HCT116 (cell line): ENCODE results near the gene ALDH1L1. TPM values are rescaled to one million over a fixed set of nuclear protein-coding genes. Genes with fewer than 3 reads are reported as not detected.

ENCODE experiments used
- ATAC-seq: fragments of 200-7000 bp; cut with Tn5 transposase; 2 replicates; pipeline ENCODE4 v1.9.1; 2020; ENCODE audit warnings: mild to moderate bottlenecking, moderate library complexity
- BruUV-seq: library from RNA; stranded (reverse); fragments of 400-500 nt; replicated peaks from 2 replicates; lab custom pipeline; 2021; lab: Mats Ljungman, UMichigan
- CTCF ChIA-PET: fragments of 300-600 bp; sonication (Branson Sonifier 250); formaldehyde crosslinking; loops from one replicate; lab custom pipeline; 2021; ENCODE audit warnings: antibody characterized with exemption; lab: Charles Lee
- POLR2A ChIA-PET: fragments of 300-600, 350-600 bp; sonication (Branson Sonifier 250); formaldehyde crosslinking; loops from one replicate; lab custom pipeline; 2021; ENCODE audit warnings: antibody characterized with exemption; lab: Charles Lee
- RAD21 ChIA-PET, 2 experiments: fragments of 300-600 bp; sonication (Branson Sonifier 250); formaldehyde crosslinking; loops; one replicate each; lab custom pipeline; 2023; ENCODE audit warnings: low total read pairs in 2 of 2; ENCODE audit not compliant: uncharacterized antibody in 2 of 2, unreplicated experiment in 2 of 2, low non-redundant PET in 1 of 2; lab: Charles Lee
- DNase-seq: peaks from one replicate; pipeline ENCODE4 v3.0.0-alpha.2; 2010; ENCODE audit warnings: low read depth, low spot score
- H2AFZ ChIP-seq: fragments of 200-600 bp; shearing (Covaris generic), sonication (generic); 2 replicates; pipeline ENCODE4 v1.6.1; 2017; ENCODE audit warnings: low read depth, mixed run types, mixed read lengths, antibody characterized with exemption, low read length; ENCODE audit not compliant: poor library complexity, severe bottlenecking
- H3K27ac ChIP-seq: 2 replicates; pipeline ENCODE4 v1.5.1; 2012; ENCODE audit warnings: low read depth, low read length
- H3K27me3 ChIP-seq: fragments of 200-600 bp; sonication (generic); 2 replicates; pipeline ENCODE4 v1.6.1; 2016; ENCODE audit warnings: mixed run types, low read length, mixed read lengths; ENCODE audit not compliant: insufficient read depth
- H3K36me3 ChIP-seq, 2 experiments: fragments of 200-500 bp in 1 of 2; fragments of 200-600 bp in 1 of 2; sonication (Bioruptor generic) in 1 of 2; sonication (generic) in 1 of 2; 2 replicates each; pipeline versions ENCODE4 v1.5.1 to v1.6.1; 2014 to 2016; ENCODE audit warnings: low read length in 2 of 2, inconsistent platforms in 1 of 2, mixed read lengths in 1 of 2, mixed run types in 1 of 2; ENCODE audit not compliant: insufficient read depth in 2 of 2, control insufficient read depth in 1 of 2
- H3K4me1 ChIP-seq, 2 experiments: fragments of 200-600 bp in 1 of 2; sonication (generic) in 1 of 2; 2 replicates each; pipeline versions ENCODE4 v1.5.1 to v1.6.1; 2012 to 2017; ENCODE audit warnings: low read length in 2 of 2, inconsistent platforms in 1 of 2, mild to moderate bottlenecking in 1 of 2, mixed read lengths in 1 of 2, mixed run types in 1 of 2, moderate library complexity in 1 of 2; ENCODE audit not compliant: insufficient read depth in 2 of 2, control insufficient read depth in 1 of 2
- H3K4me2 ChIP-seq: fragments of 200-600 bp; sonication (generic); 2 replicates; pipeline ENCODE4 v1.6.1; 2017; ENCODE audit warnings: mixed run types, low read length, mixed read lengths
- H3K4me3 ChIP-seq, 2 experiments: fragments of 200-600 bp in 1 of 2; sonication (generic) in 1 of 2; replicated peaks in 1 of 2; 2 replicates each; pipeline ENCODE4 v1.5.1; 2011 to 2016; ENCODE audit warnings: low read length in 2 of 2, control low read depth in 1 of 2, low read depth in 1 of 2, mild to moderate bottlenecking in 1 of 2, mixed read lengths in 1 of 2, mixed run types in 1 of 2
- H3K79me2 ChIP-seq: fragments of 200-600 bp; sonication (generic); 2 replicates; pipeline ENCODE4 v1.6.1; 2017; ENCODE audit warnings: mild to moderate bottlenecking, mixed run types, low read length, moderate library complexity, mixed read lengths; ENCODE audit not compliant: insufficient read depth
- H3K9ac ChIP-seq: fragments of 200-600 bp; sonication (generic); 2 replicates; pipeline ENCODE4 v1.6.1; 2016; ENCODE audit warnings: low read length, mixed read lengths
- H3K9me2 ChIP-seq: fragments of 200-600 bp; sonication (generic), shearing (Covaris generic); 2 replicates; pipeline ENCODE4 v1.6.1; 2017; ENCODE audit warnings: mixed run types, mild to moderate bottlenecking, moderate library complexity; ENCODE audit not compliant: insufficient read depth
- H3K9me3 ChIP-seq, 2 experiments: fragments of 200-500 bp in 1 of 2; fragments of 200-600 bp in 1 of 2; sonication (Bioruptor generic) in 1 of 2; sonication (generic) in 1 of 2; 2 replicates each; pipeline ENCODE4 v1.6.1; 2014 to 2017; ENCODE audit warnings: low read length in 2 of 2, mixed read lengths in 2 of 2, inconsistent platforms in 1 of 2, low read depth in 1 of 2, mild to moderate bottlenecking in 1 of 2, mixed run types in 1 of 2, moderate library complexity in 1 of 2; ENCODE audit not compliant: control insufficient read depth in 1 of 2, insufficient read depth in 1 of 2
- H4K20me1 ChIP-seq: fragments of 200-600 bp; sonication (generic), shearing (Covaris generic); 2 replicates; pipeline ENCODE4 v1.6.1; 2017; ENCODE audit warnings: mixed run types, mild to moderate bottlenecking, moderate library complexity; ENCODE audit not compliant: insufficient read depth
- ELF1 ChIP-seq: IDR thresholded peaks from 2 replicates; pipeline ENCODE4 v1.6.1; 2012; ENCODE audit warnings: low read depth, borderline replicate concordance
- RAD21 ChIP-seq: IDR thresholded peaks from 2 replicates; pipeline ENCODE4 v1.6.1; 2012; ENCODE audit warnings: low read depth, mild to moderate bottlenecking
- SRF ChIP-seq: IDR thresholded peaks from 2 replicates; pipeline ENCODE4 v1.6.1; 2012; ENCODE audit warnings: low read depth
- YY1 ChIP-seq: IDR thresholded peaks from 2 replicates; pipeline ENCODE4 v1.6.1; 2011; ENCODE audit warnings: low read length, low read depth, moderate library complexity, mild to moderate bottlenecking; ENCODE audit not compliant: insufficient replicate concordance; ENCODE audit errors: extremely low read depth
- intact Hi-C: fragments of 100-400 bp; cut with micrococcal nuclease; formaldehyde crosslinking; loops from 2 replicates; pipeline ENCODE4 v1.10.0; 2022
- total RNA-seq: library from RNA; stranded (reverse); gene quantifications from one replicate; pipeline ENCODE4 v1.2.1, GENCODE V29; 2021; ENCODE audit not compliant: unreplicated experiment
- TF ChIP-seq, protein P1 (sequence below): IDR thresholded peaks from 2 replicates; pipeline ENCODE4 v1.6.1; 2012; ENCODE audit warnings: low read depth
- TF ChIP-seq, protein P2 (sequence below): IDR thresholded peaks from 2 replicates; pipeline ENCODE4 v1.6.1; 2012
- TF ChIP-seq, protein P3 (sequence below), 3 experiments: fragments of 200-600 bp in 1 of 3; sonication (generic) in 1 of 3; IDR thresholded peaks in 2 of 3; conservative IDR thresholded peaks in 1 of 3; 2 replicates each; pipeline ENCODE4 v1.5.1; 2012 to 2017; ENCODE audit warnings: low read depth in 2 of 3, low read length in 2 of 3, antibody characterized with exemption in 1 of 3, borderline replicate concordance in 1 of 3, control low read depth in 1 of 3, mild to moderate bottlenecking in 1 of 3, mixed read lengths in 1 of 3, mixed run types in 1 of 3, moderate library complexity in 1 of 3; ENCODE audit not compliant: insufficient read depth in 1 of 3

Gene ALDH1L1
- total RNA-seq, 1 experiment from 2014 or later: 0.81 TPM

DNA sequence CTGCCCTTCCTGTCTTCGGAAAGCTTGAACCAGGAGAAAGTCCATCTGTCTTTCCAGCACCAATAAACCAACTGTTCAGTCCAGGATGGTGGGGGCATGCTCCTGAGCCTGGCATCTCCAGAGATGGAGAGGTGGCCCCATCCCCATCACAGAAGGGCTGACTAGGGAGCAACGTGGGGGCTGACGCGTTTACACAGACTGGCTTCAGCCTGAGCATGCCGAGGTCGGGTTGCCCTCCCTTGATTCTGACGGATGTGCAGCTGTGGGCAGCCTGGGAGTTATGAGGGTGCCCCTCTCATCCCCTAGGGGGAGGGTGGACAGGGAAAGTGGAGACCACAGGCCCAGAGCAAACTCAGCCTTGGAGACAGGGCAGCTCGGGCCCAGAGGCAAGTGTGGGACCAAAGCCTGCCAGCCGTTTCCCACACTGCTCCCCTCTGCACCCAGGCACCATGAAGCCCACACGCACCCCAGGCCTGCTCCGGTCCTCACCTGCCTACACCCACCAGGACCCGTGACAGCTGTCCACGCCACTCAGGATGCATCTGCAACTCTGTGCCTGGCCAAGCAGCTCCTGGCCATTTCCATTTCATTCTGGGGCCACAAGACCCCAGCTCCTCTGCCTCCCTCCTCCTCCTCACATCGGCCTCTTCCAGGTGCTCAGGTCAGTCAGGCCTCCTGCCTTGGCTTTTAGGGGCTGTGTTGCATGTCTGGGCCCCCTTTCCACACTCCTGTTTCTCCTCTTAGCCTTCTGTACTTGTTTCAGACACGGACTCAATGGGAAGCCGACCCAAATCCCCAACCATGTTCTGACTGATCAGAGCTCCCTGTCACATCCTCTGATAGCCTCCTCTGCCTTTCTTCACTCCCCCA lies 48.3 kb downstream of the ALDH1L1 start:
- CTCF ChIA-PET: no interaction called here
- no peaks in the 10 kb centered on the region for H3K36me3 ChIP-seq
- BruUV-seq: no TSS peak

DNA sequence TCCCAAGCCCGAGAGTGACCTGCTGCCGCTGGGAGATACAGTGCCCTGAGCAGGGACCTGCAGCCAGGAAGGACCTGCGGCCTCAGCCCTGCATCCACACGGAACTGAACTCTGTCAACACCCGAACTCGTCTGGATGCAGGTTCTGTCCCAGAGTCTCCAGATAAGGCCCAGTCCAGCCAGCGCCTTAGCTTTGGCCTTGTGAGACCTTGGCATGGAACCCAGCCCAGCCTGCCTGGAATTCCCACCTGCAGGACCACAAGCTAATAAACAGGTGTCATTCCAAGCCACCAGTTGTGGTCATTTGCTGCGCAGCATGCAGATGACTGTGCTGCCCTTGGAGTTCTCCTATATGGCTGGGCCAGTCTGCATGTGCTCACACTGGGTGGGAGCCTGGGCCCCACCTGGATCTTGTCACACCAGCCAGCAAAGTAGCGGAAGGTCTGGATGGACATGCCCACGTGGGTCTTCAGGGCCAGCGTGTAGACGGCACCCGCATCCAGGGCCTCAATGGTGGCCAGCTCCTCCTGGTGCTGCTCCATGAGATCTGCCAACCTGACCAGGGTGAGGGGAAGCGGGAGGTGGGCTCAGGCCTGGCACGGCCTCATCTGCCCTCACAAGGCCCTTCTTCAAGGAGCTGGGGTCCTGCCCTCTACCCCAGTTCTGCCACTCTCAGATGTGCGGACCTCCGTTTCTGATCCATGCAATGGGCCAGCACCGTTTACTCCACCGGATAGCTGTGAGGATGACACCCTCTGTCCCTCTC lies 49.2 kb downstream of the ALDH1L1 start:
- DNase-seq (no peak), ATAC-seq (no peak)
- Histone ChIP-seq H3K4me3 (no peak overlapping the region), H4K20me1 (no peaks in the 10 kb centered on the region), H3K9me2 (no peaks in the 10 kb centered on the region), H3K36me3 (no peaks in the 10 kb centered on the region), H3K79me2 (no peaks in the 10 kb centered on the region), H3K4me1 (peaks cover 0 to 4% of the 10 kb centered on the region in 2 experiments; a peak in 1 of 4 replicates), H3K9me3 (no peaks in the 10 kb centered on the region), H3K27ac (no peak overlapping the region), H3K4me2 (no peak overlapping the region), H2AFZ (no peak overlapping the region), H3K9ac (no peak overlapping the region), H3K27me3 (no peaks in the 10 kb centered on the region)
- POLR2A ChIA-PET: no interaction called here
- intact Hi-C loops: loop anchor here (5.0 to 10.0 kb wide), 2 partner anchors 391 to 1414 kb away; partner anchors contain the start of gene CHST13
- no TSS peak for BruUV-seq
- CTCF ChIA-PET: no interaction called here
- RAD21 ChIA-PET: no interaction called here
- TF ChIP-seq YY1 (no peak), ELF1 (no peak), SRF (no peak), RAD21 (no peak)
- TF ChIP-seq, protein P1, sequence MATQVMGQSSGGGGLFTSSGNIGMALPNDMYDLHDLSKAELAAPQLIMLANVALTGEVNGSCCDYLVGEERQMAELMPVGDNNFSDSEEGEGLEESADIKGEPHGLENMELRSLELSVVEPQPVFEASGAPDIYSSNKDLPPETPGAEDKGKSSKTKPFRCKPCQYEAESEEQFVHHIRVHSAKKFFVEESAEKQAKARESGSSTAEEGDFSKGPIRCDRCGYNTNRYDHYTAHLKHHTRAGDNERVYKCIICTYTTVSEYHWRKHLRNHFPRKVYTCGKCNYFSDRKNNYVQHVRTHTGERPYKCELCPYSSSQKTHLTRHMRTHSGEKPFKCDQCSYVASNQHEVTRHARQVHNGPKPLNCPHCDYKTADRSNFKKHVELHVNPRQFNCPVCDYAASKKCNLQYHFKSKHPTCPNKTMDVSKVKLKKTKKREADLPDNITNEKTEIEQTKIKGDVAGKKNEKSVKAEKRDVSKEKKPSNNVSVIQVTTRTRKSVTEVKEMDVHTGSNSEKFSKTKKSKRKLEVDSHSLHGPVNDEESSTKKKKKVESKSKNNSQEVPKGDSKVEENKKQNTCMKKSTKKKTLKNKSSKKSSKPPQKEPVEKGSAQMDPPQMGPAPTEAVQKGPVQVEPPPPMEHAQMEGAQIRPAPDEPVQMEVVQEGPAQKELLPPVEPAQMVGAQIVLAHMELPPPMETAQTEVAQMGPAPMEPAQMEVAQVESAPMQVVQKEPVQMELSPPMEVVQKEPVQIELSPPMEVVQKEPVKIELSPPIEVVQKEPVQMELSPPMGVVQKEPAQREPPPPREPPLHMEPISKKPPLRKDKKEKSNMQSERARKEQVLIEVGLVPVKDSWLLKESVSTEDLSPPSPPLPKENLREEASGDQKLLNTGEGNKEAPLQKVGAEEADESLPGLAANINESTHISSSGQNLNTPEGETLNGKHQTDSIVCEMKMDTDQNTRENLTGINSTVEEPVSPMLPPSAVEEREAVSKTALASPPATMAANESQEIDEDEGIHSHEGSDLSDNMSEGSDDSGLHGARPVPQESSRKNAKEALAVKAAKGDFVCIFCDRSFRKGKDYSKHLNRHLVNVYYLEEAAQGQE: no peak
- TF ChIP-seq, protein P2, sequence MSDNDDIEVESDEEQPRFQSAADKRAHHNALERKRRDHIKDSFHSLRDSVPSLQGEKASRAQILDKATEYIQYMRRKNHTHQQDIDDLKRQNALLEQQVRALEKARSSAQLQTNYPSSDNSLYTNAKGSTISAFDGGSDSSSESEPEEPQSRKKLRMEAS: no peak
- TF ChIP-seq, protein P3, sequence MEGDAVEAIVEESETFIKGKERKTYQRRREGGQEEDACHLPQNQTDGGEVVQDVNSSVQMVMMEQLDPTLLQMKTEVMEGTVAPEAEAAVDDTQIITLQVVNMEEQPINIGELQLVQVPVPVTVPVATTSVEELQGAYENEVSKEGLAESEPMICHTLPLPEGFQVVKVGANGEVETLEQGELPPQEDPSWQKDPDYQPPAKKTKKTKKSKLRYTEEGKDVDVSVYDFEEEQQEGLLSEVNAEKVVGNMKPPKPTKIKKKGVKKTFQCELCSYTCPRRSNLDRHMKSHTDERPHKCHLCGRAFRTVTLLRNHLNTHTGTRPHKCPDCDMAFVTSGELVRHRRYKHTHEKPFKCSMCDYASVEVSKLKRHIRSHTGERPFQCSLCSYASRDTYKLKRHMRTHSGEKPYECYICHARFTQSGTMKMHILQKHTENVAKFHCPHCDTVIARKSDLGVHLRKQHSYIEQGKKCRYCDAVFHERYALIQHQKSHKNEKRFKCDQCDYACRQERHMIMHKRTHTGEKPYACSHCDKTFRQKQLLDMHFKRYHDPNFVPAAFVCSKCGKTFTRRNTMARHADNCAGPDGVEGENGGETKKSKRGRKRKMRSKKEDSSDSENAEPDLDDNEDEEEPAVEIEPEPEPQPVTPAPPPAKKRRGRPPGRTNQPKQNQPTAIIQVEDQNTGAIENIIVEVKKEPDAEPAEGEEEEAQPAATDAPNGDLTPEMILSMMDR (IDR thresholded peaks at IDR 0.05 in 2 of 3, conservative IDR thresholded peaks at IDR 0.05 in 1 of 3; ENCODE audit: borderline replicate concordance in 1 of 3, insufficient read depth in 1 of 3, low read depth in 2 of 3, low read length in 2 of 3): no peak

More for the DNA sequence above, 48.3 kb downstream of the ALDH1L1 start:
- intact Hi-C loops: loop anchor here (5.0 to 10.0 kb wide), 2 partner anchors 390 to 1413 kb away; partner anchors contain the start of gene CHST13
- ATAC-seq (no peak), DNase-seq (no peak)
- H2AFZ ChIP-seq: no peak overlapping the region
- peaks cover 0 to 4% of the 10 kb centered on the region in 2 experiments; a peak in 1 of 4 replicates for H3K4me1 ChIP-seq
- no peaks in the 10 kb centered on the region for H4K20me1 ChIP-seq
- no peaks in the 10 kb centered on the region for H3K9me2 ChIP-seq
- RAD21 ChIA-PET: no interaction called here
- no peaks in the 10 kb centered on the region for H3K27me3 ChIP-seq
- no peak overlapping the region for H3K4me3 ChIP-seq
- H3K27ac ChIP-seq: no peak overlapping the region
- no peaks in the 10 kb centered on the region for H3K79me2 ChIP-seq
- no peaks in the 10 kb centered on the region for H3K9me3 ChIP-seq
- no peak for TF ChIP-seq ELF1
- POLR2A ChIA-PET: no interaction called here
- H3K9ac ChIP-seq: no peak overlapping the region
- no peak overlapping the region for H3K4me2 ChIP-seq
